NB4 (cell line): ENCODE results near the gene KCNS3.

ENCODE experiments used
- TF ChIP-seq, protein P1 (sequence below): IDR thresholded peaks from 2 replicates; pipeline ENCODE4 v1.6.1; 2011; ENCODE audit warnings: low read depth, low read length
- TF ChIP-seq, protein P2 (sequence below): IDR thresholded peaks from one replicate; pipeline ENCODE4 v1.5.1; 2012; ENCODE audit warnings: low read depth, low read length

DNA sequence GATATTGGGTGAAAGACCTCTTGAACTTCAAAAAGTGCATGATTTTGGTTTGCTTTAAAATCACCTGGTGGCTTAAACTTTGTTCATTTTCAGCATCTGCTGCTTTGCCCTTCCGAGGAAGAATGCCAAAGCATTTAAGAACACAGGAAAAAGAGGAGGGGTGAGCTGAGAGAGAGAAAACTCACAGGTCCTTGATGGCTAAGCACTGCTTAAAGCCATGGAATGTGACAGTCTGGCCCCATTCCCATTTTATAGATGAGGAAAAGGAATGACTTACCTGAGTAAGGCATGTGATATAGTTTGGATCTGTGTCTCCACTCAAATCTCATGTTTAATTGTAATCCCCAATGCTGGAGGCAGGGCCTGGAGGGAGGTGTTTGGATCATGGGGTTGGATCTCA lies 58.1 kb downstream of the KCNS3 start:
- TF ChIP-seq, protein P1, sequence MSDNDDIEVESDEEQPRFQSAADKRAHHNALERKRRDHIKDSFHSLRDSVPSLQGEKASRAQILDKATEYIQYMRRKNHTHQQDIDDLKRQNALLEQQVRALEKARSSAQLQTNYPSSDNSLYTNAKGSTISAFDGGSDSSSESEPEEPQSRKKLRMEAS: no peak
- TF ChIP-seq, protein P2, sequence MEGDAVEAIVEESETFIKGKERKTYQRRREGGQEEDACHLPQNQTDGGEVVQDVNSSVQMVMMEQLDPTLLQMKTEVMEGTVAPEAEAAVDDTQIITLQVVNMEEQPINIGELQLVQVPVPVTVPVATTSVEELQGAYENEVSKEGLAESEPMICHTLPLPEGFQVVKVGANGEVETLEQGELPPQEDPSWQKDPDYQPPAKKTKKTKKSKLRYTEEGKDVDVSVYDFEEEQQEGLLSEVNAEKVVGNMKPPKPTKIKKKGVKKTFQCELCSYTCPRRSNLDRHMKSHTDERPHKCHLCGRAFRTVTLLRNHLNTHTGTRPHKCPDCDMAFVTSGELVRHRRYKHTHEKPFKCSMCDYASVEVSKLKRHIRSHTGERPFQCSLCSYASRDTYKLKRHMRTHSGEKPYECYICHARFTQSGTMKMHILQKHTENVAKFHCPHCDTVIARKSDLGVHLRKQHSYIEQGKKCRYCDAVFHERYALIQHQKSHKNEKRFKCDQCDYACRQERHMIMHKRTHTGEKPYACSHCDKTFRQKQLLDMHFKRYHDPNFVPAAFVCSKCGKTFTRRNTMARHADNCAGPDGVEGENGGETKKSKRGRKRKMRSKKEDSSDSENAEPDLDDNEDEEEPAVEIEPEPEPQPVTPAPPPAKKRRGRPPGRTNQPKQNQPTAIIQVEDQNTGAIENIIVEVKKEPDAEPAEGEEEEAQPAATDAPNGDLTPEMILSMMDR: no peak
